ENCODE results near the gene ACSS2.

The ACSS2 gene

GRCh38 chr20:34964486-34964885, 88.1 kb downstream of the ACSS2 start:
- no peak for DNase-seq (ENCODE audit: low read depth in 1 of 2, low spot score in 1 of 2)
- TF ChIP-seq CTCF (IDR thresholded peaks at IDR 0.05; ENCODE audit: insufficient read depth, low read length), result no peak
- no peak for TF ChIP-seq REST (IDR thresholded peaks at IDR 0.05; ENCODE audit: insufficient replicate concordance, low read depth)
- no peak for TF ChIP-seq GABPA (IDR thresholded peaks at IDR 0.05; ENCODE audit: low read depth)
- H3K27ac ChIP-seq (replicated peaks), result no peak overlapping the region
- no peaks in the 10 kb centered on the region for H3K27me3 ChIP-seq (ENCODE audit: insufficient read depth, poor library complexity, severe bottlenecking)
- H3K4me3 ChIP-seq (replicated peaks; ENCODE audit: insufficient read depth, low read length), result no peak overlapping the region

- H3K4me3 ChIP-seq (replicated peaks; ENCODE audit: insufficient read depth, low read length), result no peak overlapping the region
- DNase-seq (ENCODE audit: low read depth in 1 of 2, low spot score in 1 of 2), result no peak
- H3K27ac ChIP-seq (replicated peaks), result no peak overlapping the region
- H3K27me3 ChIP-seq (ENCODE audit: insufficient read depth, poor library complexity, severe bottlenecking), result no peaks in the 10 kb centered on the region
- no peak for TF ChIP-seq POLR2AphosphoS5 (IDR thresholded peaks at IDR 0.05; ENCODE audit: low read depth)
- TF ChIP-seq REST (IDR thresholded peaks at IDR 0.05; ENCODE audit: insufficient replicate concordance, low read depth), result no peak
- no peak for TF ChIP-seq SPI1 (IDR thresholded peaks at IDR 0.05; ENCODE audit: borderline replicate concordance, low read depth)
- TF ChIP-seq CTCF (IDR thresholded peaks at IDR 0.05; ENCODE audit: insufficient read depth, low read length), result no peak
- no peak for TF ChIP-seq GABPA (IDR thresholded peaks at IDR 0.05; ENCODE audit: low read depth)
These were observed 88.6 kb downstream of the ACSS2 start for GRCh38 chr20:34965051-34965450.

GRCh38 chr20:34967421-34967820, 91.0 kb downstream of the ACSS2 start:
- Histone ChIP-seq H3K27ac (replicated peaks) (no peak overlapping the region), H3K27me3 (ENCODE audit: insufficient read depth, poor library complexity, severe bottlenecking) (no peaks in the 10 kb centered on the region), H3K4me3 (replicated peaks; ENCODE audit: insufficient read depth, low read length) (no peak overlapping the region)
- TF ChIP-seq REST (IDR thresholded peaks at IDR 0.05; ENCODE audit: insufficient replicate concordance, low read depth) (no peak), POLR2AphosphoS5 (IDR thresholded peaks at IDR 0.05; ENCODE audit: low read depth) (no peak), SPI1 (IDR thresholded peaks at IDR 0.05; ENCODE audit: borderline replicate concordance, low read depth) (no peak), GABPA (IDR thresholded peaks at IDR 0.05; ENCODE audit: low read depth) (no peak), CTCF (IDR thresholded peaks at IDR 0.05; ENCODE audit: insufficient read depth, low read length) (no peak)
- no peak for DNase-seq (ENCODE audit: low read depth in 1 of 2, low spot score in 1 of 2)
